MM.1S (cell line): ENCODE data around the gene DTX3L.

Experiments
- EZH2phosphoT487 ChIP-seq: fragments of 300-600 bp; sonication (generic); IDR thresholded peaks from 2 replicates; pipeline ENCODE4 v1.6.1; 2018; ENCODE audit warnings: antibody characterized with exemption, low read length
- TF ChIP-seq, protein P1 (sequence below): fragments of 300-600 bp; sonication (generic); IDR thresholded peaks from 2 replicates; pipeline ENCODE4 v1.5.1; 2016; ENCODE audit warnings: antibody characterized with exemption, low read length, mixed read lengths

DNA sequence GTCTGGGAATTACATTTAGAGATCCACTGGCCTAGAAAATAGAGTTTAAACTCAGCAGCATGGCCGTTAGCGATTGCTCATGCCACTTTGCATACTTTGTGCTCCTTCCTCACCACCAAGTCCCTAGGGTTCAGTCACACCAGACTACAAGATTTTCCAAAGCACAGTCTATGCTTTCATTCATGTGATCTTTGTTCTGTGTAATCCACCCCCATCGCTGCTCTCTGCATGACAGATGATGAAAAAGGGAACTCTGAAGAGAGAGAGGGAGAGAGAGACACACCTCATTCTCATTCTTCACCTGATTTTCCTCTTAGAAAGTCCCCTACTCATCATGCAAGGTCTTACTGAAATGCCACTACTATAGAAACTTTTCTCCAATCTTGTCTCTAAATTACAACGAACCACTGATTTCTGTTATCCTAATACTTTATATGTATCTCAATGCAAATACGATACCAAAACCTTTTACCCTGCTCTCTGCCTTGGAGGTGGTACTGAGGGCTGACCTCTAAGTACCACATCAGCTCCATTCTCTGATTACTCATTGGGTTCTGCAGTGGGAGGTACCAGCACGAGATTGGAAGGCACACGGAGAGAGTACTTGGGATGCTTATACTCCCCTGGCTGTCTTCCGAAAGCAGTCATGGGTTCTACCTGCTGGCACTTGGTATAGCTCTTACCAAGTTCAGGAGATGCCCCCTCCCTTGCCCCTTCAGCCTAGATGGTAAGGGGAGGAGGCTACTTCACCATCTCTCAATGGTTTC is 12.2 kb downstream of the DTX3L start:
- TF ChIP-seq, protein P1, sequence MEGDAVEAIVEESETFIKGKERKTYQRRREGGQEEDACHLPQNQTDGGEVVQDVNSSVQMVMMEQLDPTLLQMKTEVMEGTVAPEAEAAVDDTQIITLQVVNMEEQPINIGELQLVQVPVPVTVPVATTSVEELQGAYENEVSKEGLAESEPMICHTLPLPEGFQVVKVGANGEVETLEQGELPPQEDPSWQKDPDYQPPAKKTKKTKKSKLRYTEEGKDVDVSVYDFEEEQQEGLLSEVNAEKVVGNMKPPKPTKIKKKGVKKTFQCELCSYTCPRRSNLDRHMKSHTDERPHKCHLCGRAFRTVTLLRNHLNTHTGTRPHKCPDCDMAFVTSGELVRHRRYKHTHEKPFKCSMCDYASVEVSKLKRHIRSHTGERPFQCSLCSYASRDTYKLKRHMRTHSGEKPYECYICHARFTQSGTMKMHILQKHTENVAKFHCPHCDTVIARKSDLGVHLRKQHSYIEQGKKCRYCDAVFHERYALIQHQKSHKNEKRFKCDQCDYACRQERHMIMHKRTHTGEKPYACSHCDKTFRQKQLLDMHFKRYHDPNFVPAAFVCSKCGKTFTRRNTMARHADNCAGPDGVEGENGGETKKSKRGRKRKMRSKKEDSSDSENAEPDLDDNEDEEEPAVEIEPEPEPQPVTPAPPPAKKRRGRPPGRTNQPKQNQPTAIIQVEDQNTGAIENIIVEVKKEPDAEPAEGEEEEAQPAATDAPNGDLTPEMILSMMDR = no peak
- no peak for TF ChIP-seq EZH2phosphoT487
